ENCODE measurements around the gene OVCA2.

OVCA2 gene

DNA sequence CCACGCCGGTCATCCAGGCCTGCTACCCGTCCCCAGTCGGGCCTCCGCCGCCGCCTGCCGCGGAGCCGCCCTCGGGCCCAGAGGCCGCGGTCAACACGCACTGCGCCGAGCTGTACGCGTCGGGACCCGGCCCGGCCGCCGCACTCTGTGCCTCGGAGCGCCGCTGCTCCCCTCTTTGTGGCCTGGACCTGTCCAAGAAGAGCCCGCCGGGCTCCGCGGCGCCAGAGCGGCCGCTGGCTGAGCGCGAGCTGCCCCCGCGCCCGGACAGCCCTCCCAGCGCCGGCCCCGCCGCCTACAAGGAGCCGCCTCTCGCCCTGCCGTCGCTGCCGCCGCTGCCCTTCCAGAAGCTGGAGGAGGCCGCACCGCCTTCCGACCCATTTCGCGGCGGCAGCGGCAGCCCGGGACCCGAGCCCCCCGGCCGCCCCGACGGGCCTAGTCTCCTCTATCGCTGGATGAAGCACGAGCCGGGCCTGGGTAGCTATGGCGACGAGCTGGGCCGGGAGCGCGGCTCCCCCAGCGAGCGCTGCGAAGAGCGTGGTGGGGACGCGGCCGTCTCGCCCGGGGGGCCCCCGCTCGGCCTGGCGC, 15.4 kb downstream of the OVCA2 start:
- H3K36me3 ChIP-seq (ENCODE audit: insufficient read depth, low read length), result peaks cover 26% of the 10 kb centered on the region
- H2AFZ ChIP-seq (ENCODE audit: low read depth, low read length), result no peak overlapping the region
- H3K4me1 ChIP-seq (ENCODE audit: insufficient read depth, low read length), result peaks cover 11% of the 10 kb centered on the region
- H3K4me3 ChIP-seq (ENCODE audit: low read length), result no peak overlapping the region
- H3K27me3 ChIP-seq (ENCODE audit: insufficient read depth, low read length), result no peaks in the 10 kb centered on the region
- peaks cover 5% of the 10 kb centered on the region for H3K9me3 ChIP-seq (ENCODE audit: low read length)

DNA sequence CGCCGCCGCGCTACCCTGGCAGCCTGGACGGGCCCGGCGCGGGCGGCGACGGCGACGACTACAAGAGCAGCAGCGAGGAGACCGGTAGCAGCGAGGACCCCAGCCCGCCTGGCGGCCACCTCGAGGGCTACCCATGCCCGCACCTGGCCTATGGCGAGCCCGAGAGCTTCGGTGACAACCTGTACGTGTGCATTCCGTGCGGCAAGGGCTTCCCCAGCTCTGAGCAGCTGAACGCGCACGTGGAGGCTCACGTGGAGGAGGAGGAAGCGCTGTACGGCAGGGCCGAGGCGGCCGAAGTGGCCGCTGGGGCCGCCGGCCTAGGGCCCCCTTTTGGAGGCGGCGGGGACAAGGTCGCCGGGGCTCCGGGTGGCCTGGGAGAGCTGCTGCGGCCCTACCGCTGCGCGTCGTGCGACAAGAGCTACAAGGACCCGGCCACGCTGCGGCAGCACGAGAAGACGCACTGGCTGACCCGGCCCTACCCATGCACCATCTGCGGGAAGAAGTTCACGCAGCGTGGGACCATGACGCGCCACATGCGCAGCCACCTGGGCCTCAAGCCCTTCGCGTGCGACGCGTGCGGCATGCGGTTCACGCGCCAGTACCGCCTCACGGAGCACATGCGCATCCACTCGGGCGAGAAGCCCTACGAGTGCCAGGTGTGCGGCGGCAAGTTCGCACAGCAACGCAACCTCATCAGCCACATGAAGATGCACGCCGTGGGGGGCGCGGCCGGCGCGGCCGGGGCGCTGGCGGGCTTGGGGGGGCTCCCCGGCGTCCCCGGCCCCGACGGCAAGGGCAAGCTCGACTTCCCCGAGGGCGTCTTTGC, 16.2 kb downstream of the OVCA2 start:
- no peak overlapping the region for H3K4me3 ChIP-seq (ENCODE audit: low read length)
- peaks cover 30% of the 10 kb centered on the region for H3K36me3 ChIP-seq (ENCODE audit: insufficient read depth, low read length)
- peaks cover 9% of the 10 kb centered on the region for H3K4me1 ChIP-seq (ENCODE audit: insufficient read depth, low read length)
- H3K9me3 ChIP-seq (ENCODE audit: low read length), result peaks cover 5% of the 10 kb centered on the region
- no peak overlapping the region for H2AFZ ChIP-seq (ENCODE audit: low read depth, low read length)
- no peaks in the 10 kb centered on the region for H3K27me3 ChIP-seq (ENCODE audit: insufficient read depth, low read length)

DNA sequence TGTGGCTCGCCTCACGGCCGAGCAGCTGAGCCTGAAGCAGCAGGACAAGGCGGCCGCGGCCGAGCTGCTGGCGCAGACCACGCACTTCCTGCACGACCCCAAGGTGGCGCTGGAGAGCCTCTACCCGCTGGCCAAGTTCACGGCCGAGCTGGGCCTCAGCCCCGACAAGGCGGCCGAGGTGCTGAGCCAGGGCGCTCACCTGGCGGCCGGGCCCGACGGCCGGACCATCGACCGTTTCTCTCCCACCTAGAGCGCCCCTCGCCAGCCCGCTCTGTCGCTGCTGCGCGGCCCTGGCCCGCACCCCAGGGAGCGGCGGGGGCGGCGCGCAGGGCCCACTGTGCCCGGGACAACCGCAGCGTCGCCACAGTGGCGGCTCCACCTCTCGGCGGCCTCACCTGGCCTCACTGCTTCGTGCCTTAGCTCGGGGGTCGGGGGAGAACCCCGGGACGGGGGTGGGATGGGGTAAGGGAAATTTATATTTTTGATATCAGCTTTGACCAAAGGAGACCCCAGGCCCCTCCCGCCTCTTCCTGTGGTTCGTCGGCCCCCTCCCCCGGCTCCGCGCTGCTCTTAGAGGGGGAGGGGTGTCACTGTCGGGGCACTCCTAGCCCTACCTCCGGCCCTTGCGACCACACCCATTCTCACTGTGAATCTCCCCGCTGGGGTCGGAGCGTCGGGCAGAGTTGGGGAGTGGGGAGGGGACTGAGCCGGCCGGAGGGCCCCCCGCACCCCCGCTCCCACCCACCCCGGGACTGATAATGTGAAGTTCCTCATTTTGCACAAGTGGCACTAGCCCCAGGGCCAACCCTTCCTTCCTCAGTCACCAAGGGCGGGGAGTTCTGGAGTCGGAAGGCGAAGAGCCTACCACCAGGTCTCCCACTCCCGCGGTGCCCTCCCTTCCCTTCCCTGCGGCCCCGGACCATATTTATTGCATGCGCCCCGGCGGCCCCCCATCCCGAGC, 17.0 kb downstream of the OVCA2 start:
- no peak overlapping the region for H2AFZ ChIP-seq (ENCODE audit: low read depth, low read length)
- H3K36me3 ChIP-seq (ENCODE audit: insufficient read depth, low read length), result peaks cover 35% of the 10 kb centered on the region
- peaks cover 4% of the 10 kb centered on the region for H3K4me1 ChIP-seq (ENCODE audit: insufficient read depth, low read length)
- peaks cover 5% of the 10 kb centered on the region for H3K9me3 ChIP-seq (ENCODE audit: low read length)
- H3K4me3 ChIP-seq (ENCODE audit: low read length), result no peak overlapping the region
- H3K27me3 ChIP-seq (ENCODE audit: insufficient read depth, low read length), result no peaks in the 10 kb centered on the region

DNA sequence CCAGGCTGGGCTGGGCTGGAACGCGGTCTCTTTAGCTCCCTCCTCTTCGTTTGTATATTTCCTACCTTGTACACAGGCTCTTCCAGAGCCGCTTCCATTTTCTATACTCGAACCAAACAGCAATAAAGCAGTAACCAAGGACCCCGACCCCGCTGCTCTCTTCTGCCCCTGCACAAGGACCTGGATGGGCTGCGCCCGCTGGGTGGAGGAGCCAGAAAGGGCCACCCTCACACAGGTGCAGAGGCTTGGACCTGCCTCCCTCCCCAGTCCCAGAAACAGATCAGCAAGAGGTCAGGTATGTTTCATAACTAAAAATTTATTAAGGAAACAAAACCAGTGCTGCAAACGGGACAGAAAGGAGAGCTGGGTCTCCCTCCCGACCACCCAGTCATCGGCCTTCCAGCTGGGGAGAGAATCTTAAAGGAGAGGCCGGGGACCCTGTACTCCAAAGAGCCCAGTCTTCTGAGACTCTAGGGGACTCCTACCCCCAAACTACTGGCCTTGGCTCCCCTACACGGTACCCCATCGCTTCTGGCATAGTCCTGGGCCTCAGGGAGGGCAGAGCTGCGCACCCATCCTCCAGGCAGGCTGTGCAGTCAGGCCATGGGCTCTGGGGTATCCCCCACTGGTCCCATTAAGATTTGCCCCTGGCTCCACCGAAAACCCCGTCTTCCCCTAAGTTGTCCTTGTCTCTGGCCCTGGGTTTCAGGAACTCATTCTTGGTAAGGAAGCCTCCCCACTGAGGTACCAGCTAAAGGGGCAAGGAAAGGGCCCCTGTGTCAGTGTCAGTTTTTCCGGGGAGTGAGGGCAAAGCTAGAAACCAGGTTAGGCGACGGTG, 17.9 kb downstream of the OVCA2 start:
- H3K4me1 ChIP-seq (ENCODE audit: insufficient read depth, low read length), result no peaks in the 10 kb centered on the region
- no peaks in the 10 kb centered on the region for H3K27me3 ChIP-seq (ENCODE audit: insufficient read depth, low read length)
- H3K9me3 ChIP-seq (ENCODE audit: low read length), result peaks cover 5% of the 10 kb centered on the region
- H2AFZ ChIP-seq (ENCODE audit: low read depth, low read length), result no peak overlapping the region
- H3K36me3 ChIP-seq (ENCODE audit: insufficient read depth, low read length), result peaks cover 43% of the 10 kb centered on the region
- H3K4me3 ChIP-seq (ENCODE audit: low read length), result no peak overlapping the region

DNA sequence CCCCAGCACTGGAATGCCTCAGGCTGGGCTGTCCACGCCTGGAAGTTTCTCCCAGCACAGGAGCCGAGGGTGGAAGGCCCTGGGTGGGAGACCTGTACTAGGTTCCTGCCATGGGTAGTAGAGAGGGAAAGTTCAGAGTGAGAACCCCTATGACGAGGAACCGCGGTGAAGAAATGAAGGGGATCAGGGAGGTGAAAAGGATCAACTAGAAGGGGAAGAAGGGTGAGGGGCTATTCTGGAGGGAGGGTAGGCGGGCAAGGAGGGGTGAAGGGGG, 18.5 kb downstream of the OVCA2 start:
- Histone ChIP-seq H2AFZ (ENCODE audit: low read depth, low read length) (no peak overlapping the region), H3K4me3 (ENCODE audit: low read length) (no peak overlapping the region), H3K27me3 (ENCODE audit: insufficient read depth, low read length) (no peaks in the 10 kb centered on the region), H3K36me3 (ENCODE audit: insufficient read depth, low read length) (peaks cover 49% of the 10 kb centered on the region), H3K9me3 (ENCODE audit: low read length) (peaks cover 5% of the 10 kb centered on the region), H3K4me1 (ENCODE audit: insufficient read depth, low read length) (no peaks in the 10 kb centered on the region)

DNA sequence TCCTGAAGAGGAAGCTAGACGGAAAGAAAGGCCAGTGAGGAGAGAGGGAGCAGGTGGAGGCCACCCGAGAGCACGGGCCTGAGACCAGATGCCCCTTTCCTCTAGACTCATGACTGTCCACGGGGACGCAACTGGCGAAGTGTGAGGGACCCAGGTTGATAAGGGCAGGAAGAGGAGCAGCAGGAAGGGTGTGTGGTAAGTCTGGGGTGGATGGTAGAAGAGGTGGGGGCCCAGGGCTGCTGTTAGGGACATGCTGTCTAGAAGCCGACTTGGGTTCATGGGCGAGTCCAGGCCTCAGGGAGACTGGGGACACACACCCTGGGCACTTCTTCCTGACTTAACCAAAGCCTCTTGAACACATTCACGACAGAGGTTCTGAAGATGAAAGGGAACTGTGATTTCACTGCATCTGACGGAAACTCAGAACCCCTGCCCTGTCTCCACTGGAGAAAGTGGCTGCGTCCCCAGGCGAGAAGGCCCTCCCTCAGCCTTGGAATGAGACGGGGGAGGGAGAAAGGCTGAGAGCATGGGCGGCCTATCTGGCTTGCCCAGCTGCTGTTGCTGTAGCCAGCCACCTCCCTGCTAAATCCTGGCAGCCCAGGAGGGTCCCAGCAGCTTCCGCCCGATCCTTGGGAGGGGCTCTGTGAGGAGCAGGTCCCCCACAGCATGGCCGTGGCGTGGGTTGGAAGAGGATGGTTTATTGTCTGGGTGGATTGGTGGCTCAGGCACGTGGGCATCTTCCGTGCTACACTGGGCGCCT, 19.0 kb downstream of the OVCA2 start:
- no peak overlapping the region for H3K4me3 ChIP-seq (ENCODE audit: low read length)
- H3K27me3 ChIP-seq (ENCODE audit: insufficient read depth, low read length), result no peaks in the 10 kb centered on the region
- H3K36me3 ChIP-seq (ENCODE audit: insufficient read depth, low read length), result peaks cover 54% of the 10 kb centered on the region
- H3K9me3 ChIP-seq (ENCODE audit: low read length), result peaks cover 5% of the 10 kb centered on the region
- H2AFZ ChIP-seq (ENCODE audit: low read depth, low read length), result no peak overlapping the region
- no peaks in the 10 kb centered on the region for H3K4me1 ChIP-seq (ENCODE audit: insufficient read depth, low read length)

DNA sequence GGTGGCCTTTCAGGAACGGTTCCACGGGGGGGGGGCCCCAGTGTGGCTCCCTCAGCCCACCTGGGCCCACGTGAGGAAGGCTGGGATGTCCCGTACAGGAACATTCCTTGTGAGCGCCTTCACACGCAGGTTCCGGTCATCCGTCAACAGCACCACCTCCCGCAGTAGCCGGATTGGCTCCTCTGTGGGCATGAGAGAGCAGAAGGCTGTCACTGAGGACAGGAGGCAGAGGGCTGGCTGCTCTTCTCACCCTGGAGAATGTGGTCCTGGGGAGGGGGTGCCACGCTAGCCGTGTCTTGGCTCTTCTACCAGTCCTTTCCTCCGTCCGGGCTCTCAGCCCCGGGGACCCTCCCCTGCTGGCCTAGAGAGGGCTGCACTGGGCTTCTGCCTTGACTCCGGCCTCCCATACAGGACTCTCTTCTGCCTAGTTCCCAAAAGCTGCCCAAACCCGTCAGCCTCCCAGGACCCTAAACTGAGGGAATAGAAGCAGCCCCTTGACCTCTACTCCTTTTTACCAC, 19.7 kb downstream of the OVCA2 start:
- Histone ChIP-seq H3K4me3 (ENCODE audit: low read length) (no peak overlapping the region), H3K27me3 (ENCODE audit: insufficient read depth, low read length) (no peaks in the 10 kb centered on the region), H2AFZ (ENCODE audit: low read depth, low read length) (no peak overlapping the region), H3K9me3 (ENCODE audit: low read length) (peaks cover 5% of the 10 kb centered on the region), H3K36me3 (ENCODE audit: insufficient read depth, low read length) (peaks cover 60% of the 10 kb centered on the region), H3K4me1 (ENCODE audit: insufficient read depth, low read length) (no peaks in the 10 kb centered on the region)

DNA sequence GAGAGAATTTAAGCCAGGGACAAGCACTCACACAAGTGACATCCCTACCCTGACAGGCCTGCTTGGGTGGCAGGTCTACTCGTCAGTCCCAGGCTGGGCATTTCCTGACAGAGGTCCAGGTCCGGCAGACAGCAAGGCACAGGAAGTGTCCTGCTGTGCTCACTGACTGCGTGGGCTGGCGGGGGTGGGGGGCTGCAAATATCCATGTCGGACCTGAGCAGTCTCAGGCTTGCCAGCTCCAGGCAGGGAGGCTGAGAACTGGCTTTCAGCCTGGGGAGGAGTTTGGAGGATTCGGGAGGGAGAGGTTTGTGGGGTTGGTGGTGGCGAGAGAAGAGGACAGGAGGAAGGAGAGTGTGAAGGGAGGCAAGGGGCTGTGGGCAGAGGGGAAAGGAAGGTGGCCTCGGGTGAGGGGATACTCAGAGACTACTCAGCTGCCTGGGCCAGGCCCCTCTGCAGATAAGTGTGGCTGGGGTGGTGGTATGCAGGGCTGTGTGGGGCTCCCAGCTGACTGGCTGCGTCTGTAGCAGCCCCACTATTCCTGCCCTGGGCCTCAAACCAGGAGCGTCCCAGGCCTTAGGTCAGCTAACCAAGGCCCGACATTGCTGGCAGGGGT, 20.9 kb downstream of the OVCA2 start:
- H3K36me3 ChIP-seq (ENCODE audit: insufficient read depth, low read length), result peaks cover 69% of the 10 kb centered on the region
- no peaks in the 10 kb centered on the region for H3K4me1 ChIP-seq (ENCODE audit: insufficient read depth, low read length)
- H3K9me3 ChIP-seq (ENCODE audit: low read length), result peaks cover 5% of the 10 kb centered on the region
- no peak overlapping the region for H2AFZ ChIP-seq (ENCODE audit: low read depth, low read length)
- no peaks in the 10 kb centered on the region for H3K27me3 ChIP-seq (ENCODE audit: insufficient read depth, low read length)
- H3K4me3 ChIP-seq (ENCODE audit: low read length), result no peak overlapping the region

DNA sequence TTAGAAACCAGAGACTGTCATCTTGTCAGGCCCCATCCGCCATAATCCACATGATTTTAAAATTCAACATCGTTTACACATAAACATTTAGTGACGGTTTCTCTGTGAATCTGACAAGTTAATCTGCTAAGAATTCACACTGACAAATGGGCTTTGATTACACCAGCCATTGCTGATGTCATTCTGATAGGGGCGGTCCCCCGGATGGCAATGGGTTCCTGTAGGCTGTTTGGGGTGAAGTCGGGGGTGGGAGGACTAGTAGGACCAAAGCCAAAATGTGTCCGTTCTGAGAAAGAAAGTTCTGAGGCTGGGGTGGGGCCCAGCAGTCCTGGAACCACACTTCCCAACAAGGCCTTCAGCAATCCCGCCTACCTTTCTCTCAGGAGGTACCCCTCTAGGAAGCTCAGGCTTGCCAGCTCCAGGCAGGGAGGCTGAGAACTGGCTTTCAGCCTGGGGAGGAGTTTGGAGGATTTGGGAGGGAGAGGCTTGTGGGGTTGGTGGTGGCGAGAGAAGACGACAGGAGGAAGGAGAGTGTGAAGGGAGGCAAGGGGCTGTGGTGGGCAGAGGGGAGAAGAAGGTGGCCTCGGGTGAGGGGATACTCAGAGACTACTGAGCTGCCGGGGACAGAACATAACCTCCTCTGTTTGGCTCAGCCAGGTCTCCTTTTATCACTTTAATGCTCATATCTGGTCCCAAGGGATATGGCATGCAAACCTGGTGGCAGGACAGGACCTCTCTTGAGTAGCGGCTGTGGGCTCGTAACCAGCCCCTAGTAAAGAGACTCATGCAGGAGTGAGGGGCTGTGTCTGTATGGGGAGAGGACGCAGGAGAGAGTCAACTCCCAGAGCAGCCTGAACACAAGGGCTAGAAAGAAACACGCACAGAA, 21.7 kb downstream of the OVCA2 start:
- Histone ChIP-seq H3K27me3 (ENCODE audit: insufficient read depth, low read length) (no peaks in the 10 kb centered on the region), H3K4me1 (ENCODE audit: insufficient read depth, low read length) (no peaks in the 10 kb centered on the region), H2AFZ (ENCODE audit: low read depth, low read length) (no peak overlapping the region), H3K9me3 (ENCODE audit: low read length) (peaks cover under 1% of the 10 kb centered on the region), H3K36me3 (ENCODE audit: insufficient read depth, low read length) (peaks cover 75% of the 10 kb centered on the region), H3K4me3 (ENCODE audit: low read length) (no peak overlapping the region)

DNA sequence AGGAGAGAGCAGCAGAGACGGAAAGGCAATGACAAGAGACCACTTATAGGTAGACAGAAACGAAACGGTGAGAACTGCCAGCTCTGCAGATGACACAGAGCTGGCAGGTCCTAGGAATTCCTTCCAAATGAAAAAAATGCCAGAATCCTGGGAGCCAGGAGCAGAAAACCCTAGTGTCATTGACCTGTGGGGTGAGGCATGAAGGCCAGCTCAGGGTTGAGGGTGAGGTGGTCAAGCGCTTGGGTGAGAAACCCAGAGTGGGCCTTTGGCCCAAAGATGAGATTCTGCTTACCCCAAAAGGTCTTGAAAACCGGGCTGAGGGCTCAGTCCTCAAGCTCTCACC, 22.3 kb downstream of the OVCA2 start:
- Histone ChIP-seq H3K27me3 (ENCODE audit: insufficient read depth, low read length) (no peaks in the 10 kb centered on the region), H3K9me3 (ENCODE audit: low read length) (no peaks in the 10 kb centered on the region), H3K36me3 (ENCODE audit: insufficient read depth, low read length) (peaks cover 81% of the 10 kb centered on the region), H3K4me1 (ENCODE audit: insufficient read depth, low read length) (no peaks in the 10 kb centered on the region), H3K4me3 (ENCODE audit: low read length) (no peak overlapping the region), H2AFZ (ENCODE audit: low read depth, low read length) (no peak overlapping the region)

DNA sequence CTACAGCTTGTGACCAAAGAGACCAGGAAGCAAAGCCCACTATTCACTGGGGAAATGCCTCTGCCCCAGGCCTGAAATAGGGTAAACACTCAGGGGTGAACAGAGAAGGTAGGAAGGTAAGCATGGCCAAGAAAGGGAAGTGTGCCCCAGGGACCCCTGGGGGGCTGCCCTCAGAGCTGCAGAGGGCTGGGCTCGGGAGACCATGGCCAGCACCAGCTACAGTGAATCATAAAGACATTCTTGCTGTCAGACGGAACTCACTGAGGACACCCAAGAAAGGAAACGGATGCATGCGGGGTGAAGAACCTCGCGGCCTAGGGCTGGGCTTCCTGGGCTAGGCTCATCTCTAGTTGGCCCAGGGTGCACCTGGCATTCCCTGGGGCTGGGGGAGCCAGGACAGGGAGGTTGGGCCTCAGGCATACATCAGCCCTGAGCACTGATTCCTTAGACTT, 22.7 kb downstream of the OVCA2 start:
- no peaks in the 10 kb centered on the region for H3K9me3 ChIP-seq (ENCODE audit: low read length)
- H3K27me3 ChIP-seq (ENCODE audit: insufficient read depth, low read length), result no peaks in the 10 kb centered on the region
- H2AFZ ChIP-seq (ENCODE audit: low read depth, low read length), result no peak overlapping the region
- H3K4me3 ChIP-seq (ENCODE audit: low read length), result no peak overlapping the region
- peaks cover 84% of the 10 kb centered on the region for H3K36me3 ChIP-seq (ENCODE audit: insufficient read depth, low read length)
- H3K4me1 ChIP-seq (ENCODE audit: insufficient read depth, low read length), result no peaks in the 10 kb centered on the region
